ENCODE results near the gene ATXN7L3B.

DNA sequence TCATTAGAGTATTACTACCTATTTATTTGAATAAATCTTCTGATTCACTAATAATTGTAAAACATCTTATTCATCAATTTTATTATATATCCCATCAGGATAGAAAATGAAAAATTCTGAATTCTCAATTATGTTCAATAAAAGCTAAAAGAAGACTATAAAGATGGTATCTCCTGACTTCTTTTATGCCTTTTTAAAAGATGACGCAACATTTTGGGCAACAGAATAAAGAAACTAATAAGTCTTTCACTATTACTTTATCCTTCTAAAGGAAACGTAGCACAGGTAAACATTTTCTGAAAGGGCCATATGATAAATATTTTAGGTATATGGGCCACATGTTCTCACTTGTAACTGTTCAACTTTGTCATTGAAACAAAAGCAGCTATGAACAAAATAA lies 10.1 kb upstream of the ATXN7L3B start:
- TF ChIP-seq CTCF (IDR thresholded peaks at IDR 0.05) (no peak), POLR2A (IDR thresholded peaks at IDR 0.05) (no peak)

All from esophagus squamous epithelium (tissue), 4 donors.